HepG2 (cell line): ENCODE data around the gene MEX3A. TPM values are rescaled to one million over a fixed set of nuclear protein-coding genes. Genes with fewer than 3 reads are reported as not detected.

Experiments
- ADNP ChIP-seq: sonication (generic); formaldehyde crosslinking; IDR thresholded peaks from 2 replicates; pipeline ENCODE4 v1.4.0; 2020; ENCODE audit warnings: missing genetic modification reagents
- KDM4B ChIP-seq: sonication (generic); formaldehyde crosslinking; IDR thresholded peaks from 2 replicates; pipeline ENCODE4 v1.4.0; 2020; ENCODE audit warnings: missing genetic modification reagents
- REL ChIP-seq: sonication (generic); formaldehyde crosslinking; conservative IDR thresholded peaks from 2 replicates; pipeline ENCODE4 v1.8.0; 2022; ENCODE audit warnings: mild to moderate bottlenecking, missing genetic modification reagents, moderate library complexity
- SOX6 ChIP-seq, 2 experiments: fragments of 450-650 bp in 1 of 2; sonication (generic) in 1 of 2; formaldehyde crosslinking in 1 of 2; IDR thresholded peaks; 2 replicates each; pipeline versions ENCODE4 v1.4.0 to v1.6.1; 2017 to 2020; ENCODE audit warnings: antibody characterized with exemption in 1 of 2, mild to moderate bottlenecking in 1 of 2, missing genetic modification reagents in 1 of 2
- TAF15 ChIP-seq: fragments of 200-400 bp; formaldehyde crosslinking; IDR thresholded peaks from one replicate; pipeline ENCODE4 v1.6.1; 2018; ENCODE audit warnings: mild to moderate bottlenecking, low read depth, low read length; ENCODE audit not compliant: poor library complexity, severe bottlenecking
- TEF ChIP-seq: sonication (generic); formaldehyde crosslinking; IDR thresholded peaks from 2 replicates; pipeline ENCODE4 v1.5.0; 2020; ENCODE audit warnings: missing genetic modification reagents
- ZNF12 ChIP-seq: sonication (generic); formaldehyde crosslinking; IDR thresholded peaks from 2 replicates; pipeline ENCODE4 v1.5.0; 2020; ENCODE audit warnings: missing genetic modification reagents
- ZNF607 ChIP-seq: sonication (generic); formaldehyde crosslinking; IDR thresholded peaks from 2 replicates; pipeline ENCODE4 v1.5.1; 2020; ENCODE audit warnings: missing genetic modification reagents, mild to moderate bottlenecking, borderline replicate concordance
- ZNF788 ChIP-seq: sonication (generic); formaldehyde crosslinking; IDR thresholded peaks from 2 replicates; pipeline ENCODE4 v1.5.0; 2020; ENCODE audit warnings: mild to moderate bottlenecking, missing genetic modification reagents, borderline replicate concordance
- ZNF891 ChIP-seq: sonication (generic); formaldehyde crosslinking; IDR thresholded peaks from 2 replicates; pipeline ENCODE4 v1.5.0; 2020; ENCODE audit warnings: mild to moderate bottlenecking, missing genetic modification reagents
- polyA plus RNA-seq, 8 experiments: library from polyadenylated mRNA; depleted of rRNA in 3 of 8; stranded (reverse) in 7 of 8; unstranded in 1 of 8; fragments of >200 nt; fragmentation: Illumina TruSeq in 4 of 8; extraction: Trizol in 4 of 8; gene quantifications; 2 replicates each; pipeline versions ENCODE4 v1.2.1 to v1.2.3, GENCODE V29; 2011 to 2016; ENCODE audit warnings: low read depth in 4 of 8, missing spikeins in 1 of 8, mixed read lengths in 1 of 8; ENCODE audit not compliant: insufficient read depth in 1 of 8
- total RNA-seq, 5 experiments: library from RNA; depleted of rRNA; stranded (reverse); fragments of >200 nt; fragmentation: Illumina TruSeq; extraction: Trizol; gene quantifications; 2 replicates each; pipeline ENCODE4 v1.2.3, GENCODE V29; 2016; ENCODE audit warnings: low read depth in 1 of 5
- TF ChIP-seq, protein P1 (sequence below), 2 experiments: sonication (generic) in 1 of 2; formaldehyde crosslinking in 1 of 2; IDR thresholded peaks; 2 replicates each; pipeline versions ENCODE4 v1.6.1 to v1.9.0; 2014 to 2022; ENCODE audit warnings: antibody characterized with exemption in 1 of 2, borderline replicate concordance in 1 of 2, inconsistent platforms in 1 of 2, low read depth in 1 of 2, missing genetic modification reagents in 1 of 2
- TF ChIP-seq, protein P2 (sequence below): sonication (generic); formaldehyde crosslinking; IDR thresholded peaks from 2 replicates; pipeline ENCODE4 v1.4.0; 2020; ENCODE audit warnings: missing genetic modification reagents, low read depth, mild to moderate bottlenecking, borderline replicate concordance
- TF ChIP-seq, protein P3 (sequence below): sonication (generic); formaldehyde crosslinking; IDR thresholded peaks from 2 replicates; pipeline ENCODE4 v1.5.1; 2020; ENCODE audit warnings: mild to moderate bottlenecking, missing genetic modification reagents, moderate library complexity
- TF ChIP-seq, protein P4 (sequence below): IDR thresholded peaks from 2 replicates; pipeline ENCODE4 v1.6.1; 2018; ENCODE audit warnings: missing genetic modification reagents

Gene MEX3A
- total and polyA plus RNA-seq, 2 of the 13 experiments (the other 11 are each of a cell fraction or from before 2014, with no cell fraction given): 7.6 to 9.1 TPM

DNA sequence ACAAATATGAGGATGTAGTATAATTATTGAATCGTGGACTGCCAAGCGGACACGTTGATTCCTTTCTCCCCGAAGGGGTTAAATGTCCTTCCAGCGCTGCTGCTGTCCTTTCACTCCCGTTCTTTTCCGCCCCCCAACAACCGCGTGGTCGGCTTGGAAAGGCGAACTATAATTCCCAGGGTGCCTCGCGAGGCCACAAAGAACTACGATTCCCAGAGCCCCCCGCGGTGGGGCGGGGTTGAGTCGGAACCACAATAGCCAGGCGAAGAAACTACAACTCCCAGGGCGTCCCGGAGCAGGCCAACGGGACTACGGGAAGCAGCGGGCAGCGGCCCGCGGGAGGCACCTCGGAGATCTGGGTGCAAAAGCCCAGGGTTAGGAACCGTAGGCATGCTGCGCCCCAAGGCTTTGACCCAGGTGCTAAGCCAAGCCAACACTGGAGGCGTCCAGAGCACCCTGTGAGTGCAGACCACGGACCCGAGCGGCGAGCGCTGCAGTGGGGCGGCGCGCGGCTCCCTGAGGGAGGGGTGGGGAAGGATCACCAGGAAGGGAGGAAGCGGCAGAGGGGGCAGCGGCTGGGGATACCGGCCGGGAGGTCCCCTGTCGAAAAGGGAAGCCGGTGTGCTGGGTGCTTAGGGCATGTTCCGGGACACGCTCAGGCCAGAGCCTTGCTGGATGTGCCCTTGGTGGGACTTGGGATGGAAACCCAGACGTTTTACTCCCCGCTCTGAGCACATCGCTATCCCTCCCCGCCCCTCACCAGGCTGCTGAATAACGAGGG, 27.6 kb downstream of the MEX3A start, which contains the start of gene LAMTOR2 (continued):
- TF ChIP-seq, protein P1, sequence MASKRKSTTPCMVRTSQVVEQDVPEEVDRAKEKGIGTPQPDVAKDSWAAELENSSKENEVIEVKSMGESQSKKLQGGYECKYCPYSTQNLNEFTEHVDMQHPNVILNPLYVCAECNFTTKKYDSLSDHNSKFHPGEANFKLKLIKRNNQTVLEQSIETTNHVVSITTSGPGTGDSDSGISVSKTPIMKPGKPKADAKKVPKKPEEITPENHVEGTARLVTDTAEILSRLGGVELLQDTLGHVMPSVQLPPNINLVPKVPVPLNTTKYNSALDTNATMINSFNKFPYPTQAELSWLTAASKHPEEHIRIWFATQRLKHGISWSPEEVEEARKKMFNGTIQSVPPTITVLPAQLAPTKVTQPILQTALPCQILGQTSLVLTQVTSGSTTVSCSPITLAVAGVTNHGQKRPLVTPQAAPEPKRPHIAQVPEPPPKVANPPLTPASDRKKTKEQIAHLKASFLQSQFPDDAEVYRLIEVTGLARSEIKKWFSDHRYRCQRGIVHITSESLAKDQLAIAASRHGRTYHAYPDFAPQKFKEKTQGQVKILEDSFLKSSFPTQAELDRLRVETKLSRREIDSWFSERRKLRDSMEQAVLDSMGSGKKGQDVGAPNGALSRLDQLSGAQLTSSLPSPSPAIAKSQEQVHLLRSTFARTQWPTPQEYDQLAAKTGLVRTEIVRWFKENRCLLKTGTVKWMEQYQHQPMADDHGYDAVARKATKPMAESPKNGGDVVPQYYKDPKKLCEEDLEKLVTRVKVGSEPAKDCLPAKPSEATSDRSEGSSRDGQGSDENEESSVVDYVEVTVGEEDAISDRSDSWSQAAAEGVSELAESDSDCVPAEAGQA (IDR thresholded peaks at IDR 0.05; ENCODE audit: low read depth): no peak
- TF ChIP-seq, protein P1 (CRISPR knock-in tag; IDR thresholded peaks at IDR 0.05; ENCODE audit: borderline replicate concordance): no peak
- TF ChIP-seq TAF15 (no peak), ZNF12 (CRISPR knock-in tag) (peak; percentile 9; the same call in 1 of the 2 replicates), ZNF607 (0 out of 2 replicates have a peak, but pooled peaks have one; percentile 41), ADNP (CRISPR knock-in tag) (no peak; the same call in 1 of the 2 replicates), ZNF891 (CRISPR knock-in tag) (no peak), ZNF788 (CRISPR knock-in tag) (peak; percentile 93; the same call in 1 of the 2 replicates), KDM4B (CRISPR knock-in tag) (peak; percentile 85; the same call in 1 of the 2 replicates), TEF (no peak), SOX6 (IDR thresholded peaks at IDR 0.05) (no peak), SOX6 (CRISPR knock-in tag; IDR thresholded peaks at IDR 0.05) (peak; percentile 74), REL (CRISPR knock-in tag) (no peak)
- TF ChIP-seq, protein P2, sequence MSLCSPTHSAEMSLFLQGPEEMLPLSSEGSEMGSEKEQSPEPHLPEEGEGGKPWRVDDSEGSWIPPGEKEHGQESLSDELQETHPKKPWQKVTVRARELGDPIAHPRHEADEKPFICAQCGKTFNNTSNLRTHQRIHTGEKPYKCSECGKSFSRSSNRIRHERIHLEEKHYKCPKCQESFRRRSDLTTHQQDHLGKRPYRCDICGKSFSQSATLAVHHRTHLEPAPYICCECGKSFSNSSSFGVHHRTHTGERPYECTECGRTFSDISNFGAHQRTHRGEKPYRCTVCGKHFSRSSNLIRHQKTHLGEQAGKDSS (CRISPR knock-in tag): 0 out of 2 replicates have a peak, but pooled peaks have one; percentile 41
- TF ChIP-seq, protein P3, sequence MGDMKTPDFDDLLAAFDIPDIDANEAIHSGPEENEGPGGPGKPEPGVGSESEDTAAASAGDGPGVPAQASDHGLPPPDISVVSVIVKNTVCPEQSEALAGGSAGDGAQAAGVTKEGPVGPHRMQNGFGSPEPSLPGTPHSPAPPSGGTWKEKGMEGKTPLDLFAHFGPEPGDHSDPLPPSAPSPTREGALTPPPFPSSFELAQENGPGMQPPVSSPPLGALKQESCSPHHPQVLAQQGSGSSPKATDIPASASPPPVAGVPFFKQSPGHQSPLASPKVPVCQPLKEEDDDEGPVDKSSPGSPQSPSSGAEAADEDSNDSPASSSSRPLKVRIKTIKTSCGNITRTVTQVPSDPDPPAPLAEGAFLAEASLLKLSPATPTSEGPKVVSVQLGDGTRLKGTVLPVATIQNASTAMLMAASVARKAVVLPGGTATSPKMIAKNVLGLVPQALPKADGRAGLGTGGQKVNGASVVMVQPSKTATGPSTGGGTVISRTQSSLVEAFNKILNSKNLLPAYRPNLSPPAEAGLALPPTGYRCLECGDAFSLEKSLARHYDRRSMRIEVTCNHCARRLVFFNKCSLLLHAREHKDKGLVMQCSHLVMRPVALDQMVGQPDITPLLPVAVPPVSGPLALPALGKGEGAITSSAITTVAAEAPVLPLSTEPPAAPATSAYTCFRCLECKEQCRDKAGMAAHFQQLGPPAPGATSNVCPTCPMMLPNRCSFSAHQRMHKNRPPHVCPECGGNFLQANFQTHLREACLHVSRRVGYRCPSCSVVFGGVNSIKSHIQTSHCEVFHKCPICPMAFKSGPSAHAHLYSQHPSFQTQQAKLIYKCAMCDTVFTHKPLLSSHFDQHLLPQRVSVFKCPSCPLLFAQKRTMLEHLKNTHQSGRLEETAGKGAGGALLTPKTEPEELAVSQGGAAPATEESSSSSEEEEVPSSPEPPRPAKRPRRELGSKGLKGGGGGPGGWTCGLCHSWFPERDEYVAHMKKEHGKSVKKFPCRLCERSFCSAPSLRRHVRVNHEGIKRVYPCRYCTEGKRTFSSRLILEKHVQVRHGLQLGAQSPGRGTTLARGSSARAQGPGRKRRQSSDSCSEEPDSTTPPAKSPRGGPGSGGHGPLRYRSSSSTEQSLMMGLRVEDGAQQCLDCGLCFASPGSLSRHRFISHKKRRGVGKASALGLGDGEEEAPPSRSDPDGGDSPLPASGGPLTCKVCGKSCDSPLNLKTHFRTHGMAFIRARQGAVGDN (CRISPR knock-in tag): peak; percentile 75
- TF ChIP-seq, protein P4, sequence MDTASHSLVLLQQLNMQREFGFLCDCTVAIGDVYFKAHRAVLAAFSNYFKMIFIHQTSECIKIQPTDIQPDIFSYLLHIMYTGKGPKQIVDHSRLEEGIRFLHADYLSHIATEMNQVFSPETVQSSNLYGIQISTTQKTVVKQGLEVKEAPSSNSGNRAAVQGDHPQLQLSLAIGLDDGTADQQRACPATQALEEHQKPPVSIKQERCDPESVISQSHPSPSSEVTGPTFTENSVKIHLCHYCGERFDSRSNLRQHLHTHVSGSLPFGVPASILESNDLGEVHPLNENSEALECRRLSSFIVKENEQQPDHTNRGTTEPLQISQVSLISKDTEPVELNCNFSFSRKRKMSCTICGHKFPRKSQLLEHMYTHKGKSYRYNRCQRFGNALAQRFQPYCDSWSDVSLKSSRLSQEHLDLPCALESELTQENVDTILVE (CRISPR knock-in tag): peak; percentile 83
